Stimulated activated CD4-positive, alpha-beta T cell treated with anti-CD3 and anti-CD28 coated beads, Interleukin-4, amount 100 ng/mL, for 48 hours (primary cell): Measurements from ENCODE around the gene ZNF438.
"Not testable (repeated sequence)": the region's sequence is repeated elsewhere in the genome, so short reads cannot be mapped to it uniquely, and the experiment has no call there.

ENCODE experiments used
- DNase-seq, 2 donors: peaks; one replicate each; pipeline ENCODE4 v3.0.0-alpha.2; 2020; ENCODE audit warnings: low read depth in 2 of 2

ZNF438 gene

DNA sequence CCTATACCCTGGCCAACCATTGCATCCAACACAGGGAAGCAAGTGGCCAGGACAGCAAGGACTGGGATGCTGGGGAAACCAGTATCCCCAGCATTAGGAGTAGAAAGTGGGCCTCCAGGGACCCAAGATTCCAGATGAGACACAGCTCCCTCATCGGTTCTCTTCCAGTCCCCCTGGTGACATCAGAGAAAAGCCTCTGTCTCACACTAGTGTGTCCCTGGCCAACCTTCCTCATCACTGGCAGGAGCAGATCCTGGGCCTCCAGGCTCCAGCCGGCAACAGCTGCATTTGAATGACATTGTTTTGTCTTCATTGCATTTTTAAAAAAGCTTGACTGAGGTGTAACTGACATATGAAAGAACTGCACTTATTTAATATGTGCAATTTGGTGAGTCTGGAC lies 224.8 kb downstream of the ZNF438 start:
- DNase-seq, result no peak

DNA sequence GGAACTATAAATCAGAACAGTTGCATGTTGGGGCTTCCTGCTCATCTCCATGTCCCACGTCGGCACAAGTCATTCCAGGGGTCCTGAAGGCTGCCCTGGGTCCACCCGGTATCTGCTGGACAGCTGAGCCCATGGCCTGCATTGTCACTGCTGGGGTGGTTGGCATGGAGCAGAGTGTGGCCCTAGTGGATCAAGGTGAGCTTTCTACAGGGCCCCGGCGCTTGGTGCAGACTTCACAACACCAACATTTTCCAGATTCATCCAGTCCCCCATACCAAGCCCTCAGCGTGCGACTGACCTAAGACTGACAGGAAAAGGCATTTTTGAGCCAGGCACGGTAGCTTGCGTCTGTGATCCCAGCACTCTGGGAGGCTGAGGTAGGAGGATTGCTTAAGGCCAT lies 226.6 kb downstream of the ZNF438 start:
- no peak for DNase-seq

DNA sequence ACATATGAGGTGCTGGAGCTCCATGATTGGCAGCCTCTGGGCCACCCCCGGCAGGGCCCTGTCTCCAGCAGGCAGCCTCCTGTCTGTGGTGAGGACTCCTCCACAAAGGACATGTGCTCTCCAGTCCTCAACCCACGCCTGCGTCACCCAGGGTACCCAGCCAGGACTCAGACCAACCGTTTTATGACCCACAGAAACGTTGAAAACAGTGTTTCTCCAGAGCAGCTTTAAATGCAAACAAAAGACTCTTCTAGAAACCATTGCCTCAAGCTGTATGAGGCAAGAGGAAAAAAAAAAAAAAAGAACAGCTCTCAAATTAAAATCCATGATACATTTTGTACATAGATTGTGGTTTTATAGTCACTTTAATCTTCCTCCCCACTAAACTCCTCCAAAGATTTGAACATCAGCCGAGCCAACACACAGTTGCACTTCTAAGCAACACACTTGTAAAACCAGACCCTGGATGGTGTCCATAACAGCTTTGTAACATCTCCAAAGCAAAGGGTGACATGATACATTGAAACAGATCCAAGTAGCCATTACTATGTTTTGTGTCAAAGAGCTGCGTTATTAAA lies 227.1 kb downstream of the ZNF438 start:
- DNase-seq, result no peak

DNA sequence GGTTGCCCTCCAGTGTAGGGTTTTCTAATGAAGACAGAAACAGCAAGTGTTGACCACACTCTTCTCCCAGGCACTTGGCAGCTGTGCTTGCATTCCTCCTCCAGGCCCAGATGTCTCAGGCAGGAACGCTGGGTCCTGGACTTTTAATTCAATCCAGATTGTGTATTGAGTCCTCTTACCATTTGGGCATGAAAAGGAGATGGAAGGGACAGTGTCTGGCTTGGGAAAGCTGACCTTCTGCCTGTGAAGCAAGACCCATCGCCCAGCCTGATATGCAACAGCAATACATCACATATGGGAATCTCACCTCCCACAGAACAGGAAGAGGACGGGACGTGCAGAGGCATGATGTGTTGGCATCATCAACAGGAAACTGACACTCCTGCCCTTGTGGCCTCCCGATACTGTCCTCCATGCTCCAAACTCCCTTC lies 227.8 kb downstream of the ZNF438 start:
- DNase-seq, result no peak

DNA sequence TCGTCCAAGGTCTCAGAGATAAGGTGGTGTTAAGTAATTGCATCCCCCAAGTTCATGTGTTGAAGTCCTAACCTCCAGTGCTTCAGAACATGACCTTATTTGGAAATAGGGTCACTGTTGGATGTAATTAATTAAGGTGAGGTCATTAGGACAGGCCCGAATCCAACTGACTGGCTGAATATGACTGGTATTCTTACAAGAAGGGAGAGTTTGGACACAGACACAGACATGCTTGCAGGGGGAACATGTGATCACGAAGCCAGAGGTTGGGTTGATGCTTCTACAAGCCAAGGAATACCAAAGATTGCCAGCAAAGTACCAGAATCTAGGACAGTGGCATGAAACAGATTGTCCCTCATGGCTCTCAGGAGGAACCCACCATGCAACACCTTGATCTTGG lies 228.6 kb downstream of the ZNF438 start:
- DNase-seq, result no peak

DNA sequence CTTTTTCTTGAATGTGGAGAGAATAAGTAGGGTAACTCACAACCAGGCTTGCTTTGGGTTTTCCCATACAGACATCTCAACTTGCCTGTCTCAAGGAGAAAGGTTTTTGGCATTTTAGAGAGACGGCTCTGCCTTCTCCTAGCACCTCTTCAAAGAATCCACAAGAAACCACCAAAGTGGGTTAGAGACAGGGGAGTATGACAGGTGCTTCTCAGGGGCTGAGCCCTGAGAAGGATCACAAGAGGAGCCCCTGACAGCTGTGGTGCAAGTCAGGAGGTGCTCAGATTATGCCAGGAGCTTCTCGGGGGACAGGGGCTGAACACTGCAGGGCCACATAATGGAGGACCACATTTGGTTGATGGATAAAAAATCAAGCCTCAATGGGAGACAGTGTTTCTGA lies 231.3 kb downstream of the ZNF438 start:
- no peak for DNase-seq

DNA sequence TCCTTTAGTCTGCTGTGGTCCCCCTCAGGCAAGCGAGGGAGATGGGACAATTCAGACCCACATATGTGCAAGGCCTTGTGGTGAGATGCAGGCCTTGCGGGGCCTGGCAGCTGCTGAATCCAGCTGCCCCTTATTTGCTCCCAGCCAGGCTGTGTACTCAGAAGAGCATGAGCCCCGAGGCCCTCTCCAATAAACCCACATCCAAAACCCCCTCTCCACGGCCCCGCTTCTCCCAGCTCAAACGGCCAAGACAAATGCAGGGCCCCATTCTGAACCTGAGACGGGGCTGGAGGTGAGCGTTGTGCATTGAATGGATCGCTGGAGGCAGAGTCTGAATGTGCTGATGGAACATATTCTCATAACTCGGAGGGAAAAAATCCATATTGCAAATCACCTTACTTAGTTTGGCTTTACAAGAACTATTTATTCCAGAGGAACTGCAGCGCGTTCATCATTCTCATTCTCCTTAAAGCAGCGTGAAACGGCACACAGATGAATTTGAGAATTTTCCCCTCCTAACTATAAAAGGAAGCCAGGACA lies 232.9 kb downstream of the ZNF438 start:
- DNase-seq, result no peak

DNA sequence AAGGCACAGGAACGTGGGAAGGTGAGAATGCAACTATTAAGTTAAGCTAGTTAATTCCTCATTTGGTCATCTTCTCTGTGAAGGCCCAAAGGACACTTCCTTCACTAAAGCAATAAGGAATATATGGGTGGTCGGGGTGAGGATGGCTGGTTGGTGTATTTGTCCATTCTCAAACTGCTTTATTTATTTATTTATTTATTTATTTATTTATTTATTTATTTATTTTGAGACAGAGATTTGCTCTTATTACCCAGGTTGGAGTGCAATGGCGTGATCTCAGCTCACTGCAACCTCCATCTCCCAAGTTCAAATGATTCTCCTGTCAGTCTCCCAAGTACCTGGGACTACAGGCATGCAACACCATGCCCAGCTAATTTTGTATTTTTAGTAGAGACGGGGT lies 236.6 kb downstream of the ZNF438 start:
- DNase-seq, result not testable (repeated sequence)
